Measurements from ENCODE around the gene FGFR2. TPM values are rescaled to one million over a fixed set of nuclear protein-coding genes. Genes with fewer than 3 reads are reported as not detected.

The FGFR2 gene
- total and polyA plus RNA-seq, 2 donors (not counting 3 experiments of a cell fraction or from before 2014, with no cell fraction given) = 0.06 TPM; not detected in 1

- H2AFZ ChIP-seq (ENCODE audit: low read depth, low read length) = no peak overlapping the region
- H3K9me3 ChIP-seq (replicated peaks; ENCODE audit: control insufficient read depth, insufficient read depth, low read length) = no peaks in the 10 kb centered on the region
- no peak overlapping the region for H3K27ac ChIP-seq (ENCODE audit: insufficient read depth, low read depth, low read length)
- no peaks in the 10 kb centered on the region for H3K9me1 ChIP-seq (replicated peaks; ENCODE audit: control insufficient read depth, extremely low read depth, insufficient read depth, low read length)
- TF ChIP-seq POLR2A (IDR thresholded peaks at IDR 0.05; ENCODE audit: low read depth, low read length) (no peak), POLR2AphosphoS5 (IDR thresholded peaks at IDR 0.05; ENCODE audit: insufficient read depth, low read depth, low read length) (no peak), MYC (IDR thresholded peaks at IDR 0.05; ENCODE audit: low read depth, low read length) (no peak), CTCF (IDR thresholded peaks at IDR 0.05; ENCODE audit: extremely low read depth in 1 of 2, insufficient read depth in 1 of 2, low read depth in 1 of 2, low read length in 2 of 2) (no peak), MAX (IDR thresholded peaks at IDR 0.05; ENCODE audit: insufficient read depth, insufficient read length) (no peak), FOS (IDR thresholded peaks at IDR 0.05; ENCODE audit: borderline replicate concordance, insufficient read depth, low read length) (no peak), JUN (IDR thresholded peaks at IDR 0.05; ENCODE audit: borderline replicate concordance, insufficient read depth, insufficient read length, low read depth) (no peak), GATA2 (IDR thresholded peaks at IDR 0.05; ENCODE audit: insufficient read depth, insufficient read length, low read depth, low read length) (no peak), EZH2 (IDR thresholded peaks at IDR 0.05; ENCODE audit: borderline replicate concordance, low read depth, low read length, severe bottlenecking) (no peak)
- no peaks in the 10 kb centered on the region for H3K79me2 ChIP-seq (ENCODE audit: control insufficient read depth, insufficient read depth, low read length)
- no peak overlapping the region for H3K4me3 ChIP-seq (replicated peaks in 1 of 3; ENCODE audit: insufficient read depth in 1 of 3, low read depth in 1 of 3, low read length in 3 of 3)
- intact Hi-C loops (cut with micrococcal nuclease) = no loop called here
- POLR2A ChIA-PET = no interaction called here
- H4K20me1 ChIP-seq (replicated peaks; ENCODE audit: control insufficient read depth, extremely low read depth, insufficient read depth, low read length) = no peaks in the 10 kb centered on the region
- dilution Hi-C loops (cut with MboI; ENCODE audit: extremely low pct_ligation_motif_present, low sequenced_read_pairs) = no loop called here
- no TSS peak for BruUV-seq (replicated peaks)
- H3K9ac ChIP-seq (replicated peaks; ENCODE audit: extremely low read depth, insufficient read depth, low read length) = no peak overlapping the region
- H3K27me3 ChIP-seq (ENCODE audit: control insufficient read depth in 2 of 2, insufficient read depth in 2 of 2, low read length in 2 of 2) = peaks cover 10 to 14% of the 10 kb centered on the region in 2 experiments
- H3K4me1 ChIP-seq (ENCODE audit: control insufficient read depth, extremely low read depth, insufficient read depth, low read length) = no peaks in the 10 kb centered on the region
- CTCF ChIA-PET = interaction anchor here (1.1 kb wide), 1 partner anchor 281 kb away, joined by 3 read pairs; no protein-coding TSS in a partner anchor
- no peak overlapping the region for H3K4me2 ChIP-seq (ENCODE audit: insufficient read depth, low read length)
- DNase-seq (ENCODE audit: low read depth, low spot score) (no peak), FAIRE-seq (no peak)
- H3K36me3 ChIP-seq (ENCODE audit: control insufficient read depth in 2 of 2, extremely low read depth in 1 of 2, insufficient read depth in 2 of 2, low read length in 2 of 2) = no peaks in the 10 kb centered on the region
Observed at GRCh38 chr10:121605708-121606107, 7.5 kb upstream of the FGFR2 start.
